Neural cell (in vitro differentiated cells): ENCODE measurements around the gene SLIT3. TPM values are rescaled to one million over a fixed set of nuclear protein-coding genes. Genes with fewer than 3 reads are reported as not detected.

Experiments used
- H2AFZ ChIP-seq: fragments of 200-600, 300-800 bp; sonication (generic), shearing (Covaris generic); 2 replicates; pipeline ENCODE4 v1.6.0; 2014; ENCODE audit warnings: low read depth, mild to moderate bottlenecking, antibody characterized with exemption, low read length, moderate library complexity
- H3F3A ChIP-seq: fragments of 200-600 bp; shearing (Covaris generic); 2 replicates; pipeline ENCODE4 v1.6.1; 2016; ENCODE audit warnings: mild to moderate bottlenecking, moderate library complexity, mixed read lengths, antibody characterized with exemption, low read length; ENCODE audit not compliant: insufficient read depth, poor library complexity, severe bottlenecking
- H3K27ac ChIP-seq: fragments of 200-600, 300-800 bp; sonication (generic), shearing (Covaris generic); 2 replicates; pipeline ENCODE4 v1.5.1; 2014; ENCODE audit warnings: mild to moderate bottlenecking, low read length, moderate library complexity
- H3K27me3 ChIP-seq: fragments of 300-800, 200-600 bp; sonication (generic), shearing (Covaris generic); 2 replicates; pipeline ENCODE4 v1.6.0; 2014; ENCODE audit warnings: mild to moderate bottlenecking, low read depth, low read length, moderate library complexity; ENCODE audit not compliant: insufficient read depth
- H3K36me3 ChIP-seq: fragments of 300-800, 200-600 bp; sonication (generic), shearing (Covaris generic); 2 replicates; pipeline ENCODE4 v1.5.1; 2014; ENCODE audit warnings: mild to moderate bottlenecking, antibody characterized with exemption, low read length, moderate library complexity; ENCODE audit not compliant: insufficient read depth
- H3K4me2 ChIP-seq: fragments of 300-800, 200-600 bp; sonication (generic), shearing (Covaris generic); 2 replicates; pipeline ENCODE4 v1.6.0; 2014; ENCODE audit warnings: mild to moderate bottlenecking, low read length
- H3K4me3 ChIP-seq: fragments of 300-800, 200-600 bp; sonication (generic), shearing (Covaris generic); 2 replicates; pipeline ENCODE4 v1.5.1; 2014; ENCODE audit warnings: mild to moderate bottlenecking, low read length, moderate library complexity
- H3K79me2 ChIP-seq: fragments of 200-600 bp; shearing (Covaris generic); replicated peaks from 2 replicates; pipeline ENCODE4 v1.6.0; 2014; ENCODE audit warnings: mild to moderate bottlenecking, low read length, moderate library complexity; ENCODE audit not compliant: insufficient read depth
- H3K9ac ChIP-seq: fragments of 300-800, 200-600 bp; sonication (generic), shearing (Covaris generic); 2 replicates; pipeline ENCODE4 v1.6.1; 2016; ENCODE audit warnings: mild to moderate bottlenecking, low read length, mixed read lengths
- H3K9me2 ChIP-seq: fragments of 200-600 bp; shearing (Covaris generic); 2 replicates; pipeline ENCODE4 v1.6.1; 2016; ENCODE audit warnings: mild to moderate bottlenecking, low read length, mixed read lengths; ENCODE audit not compliant: insufficient read depth
- H3K9me3 ChIP-seq: fragments of 200-600, 300-800 bp; sonication (generic), shearing (Covaris generic); 2 replicates; pipeline ENCODE4 v1.6.1; 2016; ENCODE audit warnings: mild to moderate bottlenecking, mixed run types, low read length, moderate library complexity, mixed read lengths
- H4K20me1 ChIP-seq: fragments of 200-600 bp; shearing (Covaris generic); 2 replicates; pipeline ENCODE4 v1.6.1; 2016; ENCODE audit warnings: mild to moderate bottlenecking, mixed run types; ENCODE audit not compliant: insufficient read depth
- EP300 ChIP-seq: fragments of 450-650 bp; conservative IDR thresholded peaks from 2 replicates; pipeline ENCODE4 v1.6.1; 2014; ENCODE audit warnings: antibody characterized with exemption, mild to moderate bottlenecking, moderate library complexity; ENCODE audit not compliant: poor library complexity, severe bottlenecking
- EZH2 ChIP-seq: fragments of 200-600, 300-800 bp; shearing (Covaris generic), sonication (generic); IDR thresholded peaks from 2 replicates; pipeline ENCODE4 v1.6.1; 2014; ENCODE audit warnings: antibody characterized with exemption, low read length, borderline replicate concordance, mild to moderate bottlenecking; ENCODE audit not compliant: insufficient read depth, poor library complexity, severe bottlenecking
- MXI1 ChIP-seq: fragments of 450-650 bp; conservative IDR thresholded peaks from 2 replicates; pipeline ENCODE4 v1.6.1; 2014; ENCODE audit warnings: antibody characterized with exemption, mild to moderate bottlenecking; ENCODE audit not compliant: poor library complexity, severe bottlenecking
- POLR2AphosphoS5 ChIP-seq: IDR thresholded peaks from 2 replicates; pipeline ENCODE4 v1.6.1; 2012
- RAD21 ChIP-seq: fragments of 450-650 bp; conservative IDR thresholded peaks from 2 replicates; pipeline ENCODE4 v1.6.1; 2014; ENCODE audit warnings: antibody characterized with exemption, mild to moderate bottlenecking, moderate library complexity
- SMC3 ChIP-seq: fragments of 450-650 bp; conservative IDR thresholded peaks from 2 replicates; pipeline ENCODE4 v1.6.1; 2014; ENCODE audit warnings: antibody characterized with exemption, mild to moderate bottlenecking, moderate library complexity; ENCODE audit not compliant: poor library complexity
- TAF1 ChIP-seq: IDR thresholded peaks from 2 replicates; pipeline ENCODE4 v1.6.1; 2012; ENCODE audit warnings: low read depth
- polyA plus RNA-seq: library from polyadenylated mRNA; depleted of rRNA; stranded (reverse); fragments of >200 nt; gene quantifications from 2 replicates; pipeline ENCODE4 v1.2.3, GENCODE V29; 2014
- TF ChIP-seq, protein P1 (sequence below): IDR thresholded peaks from 2 replicates; pipeline ENCODE4 v1.6.1; 2012; ENCODE audit warnings: borderline replicate concordance
- TF ChIP-seq, protein P2 (sequence below): fragments of 450-650 bp; IDR thresholded peaks from 2 replicates; pipeline ENCODE4 v1.5.1; 2014; ENCODE audit warnings: antibody characterized with exemption, mild to moderate bottlenecking, moderate library complexity; ENCODE audit not compliant: poor library complexity, severe bottlenecking

The SLIT3 gene
- polyA plus RNA-seq, 1 donor from 2014 or later = 1.2 TPM

DNA sequence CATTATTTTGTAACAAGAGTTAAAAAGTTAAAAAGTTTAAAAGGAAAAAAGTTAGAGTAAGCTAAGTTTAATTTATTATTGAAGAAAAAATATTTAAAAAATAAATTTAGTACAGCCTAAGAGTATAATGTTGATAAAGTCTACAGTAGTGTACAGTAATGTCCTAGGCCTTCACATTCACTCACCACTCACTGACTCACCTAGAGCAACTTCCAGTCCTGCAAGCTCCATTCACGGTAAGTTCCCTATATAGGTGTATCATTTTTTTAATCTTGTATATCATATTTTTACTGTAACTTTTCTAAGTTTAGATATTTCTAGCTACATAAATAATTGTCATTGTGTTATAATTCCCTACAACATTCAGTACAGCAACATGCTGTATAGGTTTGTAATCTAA lies 652.4 kb downstream of the SLIT3 start:
- no peaks in the 10 kb centered on the region for H3K79me2 ChIP-seq
- H2AFZ ChIP-seq = no peak overlapping the region
- H3K36me3 ChIP-seq = no peaks in the 10 kb centered on the region
- no peaks in the 10 kb centered on the region for H3K9me3 ChIP-seq
- H4K20me1 ChIP-seq = no peaks in the 10 kb centered on the region
- no peaks in the 10 kb centered on the region for H3K9me2 ChIP-seq
- H3K9ac ChIP-seq = no peak overlapping the region
- no peak overlapping the region for H3K4me3 ChIP-seq
- no peak for TF ChIP-seq RAD21
- no peak for TF ChIP-seq SMC3
- no peak for TF ChIP-seq TAF1
- no peak for TF ChIP-seq MXI1
- TF ChIP-seq, protein P1, sequence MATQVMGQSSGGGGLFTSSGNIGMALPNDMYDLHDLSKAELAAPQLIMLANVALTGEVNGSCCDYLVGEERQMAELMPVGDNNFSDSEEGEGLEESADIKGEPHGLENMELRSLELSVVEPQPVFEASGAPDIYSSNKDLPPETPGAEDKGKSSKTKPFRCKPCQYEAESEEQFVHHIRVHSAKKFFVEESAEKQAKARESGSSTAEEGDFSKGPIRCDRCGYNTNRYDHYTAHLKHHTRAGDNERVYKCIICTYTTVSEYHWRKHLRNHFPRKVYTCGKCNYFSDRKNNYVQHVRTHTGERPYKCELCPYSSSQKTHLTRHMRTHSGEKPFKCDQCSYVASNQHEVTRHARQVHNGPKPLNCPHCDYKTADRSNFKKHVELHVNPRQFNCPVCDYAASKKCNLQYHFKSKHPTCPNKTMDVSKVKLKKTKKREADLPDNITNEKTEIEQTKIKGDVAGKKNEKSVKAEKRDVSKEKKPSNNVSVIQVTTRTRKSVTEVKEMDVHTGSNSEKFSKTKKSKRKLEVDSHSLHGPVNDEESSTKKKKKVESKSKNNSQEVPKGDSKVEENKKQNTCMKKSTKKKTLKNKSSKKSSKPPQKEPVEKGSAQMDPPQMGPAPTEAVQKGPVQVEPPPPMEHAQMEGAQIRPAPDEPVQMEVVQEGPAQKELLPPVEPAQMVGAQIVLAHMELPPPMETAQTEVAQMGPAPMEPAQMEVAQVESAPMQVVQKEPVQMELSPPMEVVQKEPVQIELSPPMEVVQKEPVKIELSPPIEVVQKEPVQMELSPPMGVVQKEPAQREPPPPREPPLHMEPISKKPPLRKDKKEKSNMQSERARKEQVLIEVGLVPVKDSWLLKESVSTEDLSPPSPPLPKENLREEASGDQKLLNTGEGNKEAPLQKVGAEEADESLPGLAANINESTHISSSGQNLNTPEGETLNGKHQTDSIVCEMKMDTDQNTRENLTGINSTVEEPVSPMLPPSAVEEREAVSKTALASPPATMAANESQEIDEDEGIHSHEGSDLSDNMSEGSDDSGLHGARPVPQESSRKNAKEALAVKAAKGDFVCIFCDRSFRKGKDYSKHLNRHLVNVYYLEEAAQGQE = no peak
- TF ChIP-seq EZH2 = no peak
- no peak for TF ChIP-seq POLR2AphosphoS5
- no peak for TF ChIP-seq EP300
- TF ChIP-seq, protein P2, sequence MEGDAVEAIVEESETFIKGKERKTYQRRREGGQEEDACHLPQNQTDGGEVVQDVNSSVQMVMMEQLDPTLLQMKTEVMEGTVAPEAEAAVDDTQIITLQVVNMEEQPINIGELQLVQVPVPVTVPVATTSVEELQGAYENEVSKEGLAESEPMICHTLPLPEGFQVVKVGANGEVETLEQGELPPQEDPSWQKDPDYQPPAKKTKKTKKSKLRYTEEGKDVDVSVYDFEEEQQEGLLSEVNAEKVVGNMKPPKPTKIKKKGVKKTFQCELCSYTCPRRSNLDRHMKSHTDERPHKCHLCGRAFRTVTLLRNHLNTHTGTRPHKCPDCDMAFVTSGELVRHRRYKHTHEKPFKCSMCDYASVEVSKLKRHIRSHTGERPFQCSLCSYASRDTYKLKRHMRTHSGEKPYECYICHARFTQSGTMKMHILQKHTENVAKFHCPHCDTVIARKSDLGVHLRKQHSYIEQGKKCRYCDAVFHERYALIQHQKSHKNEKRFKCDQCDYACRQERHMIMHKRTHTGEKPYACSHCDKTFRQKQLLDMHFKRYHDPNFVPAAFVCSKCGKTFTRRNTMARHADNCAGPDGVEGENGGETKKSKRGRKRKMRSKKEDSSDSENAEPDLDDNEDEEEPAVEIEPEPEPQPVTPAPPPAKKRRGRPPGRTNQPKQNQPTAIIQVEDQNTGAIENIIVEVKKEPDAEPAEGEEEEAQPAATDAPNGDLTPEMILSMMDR = no peak
- H3K4me2 ChIP-seq = no peak overlapping the region
- H3K27me3 ChIP-seq = no peaks in the 10 kb centered on the region
- H3F3A ChIP-seq = no peaks in the 10 kb centered on the region
- H3K27ac ChIP-seq = no peak overlapping the region

DNA sequence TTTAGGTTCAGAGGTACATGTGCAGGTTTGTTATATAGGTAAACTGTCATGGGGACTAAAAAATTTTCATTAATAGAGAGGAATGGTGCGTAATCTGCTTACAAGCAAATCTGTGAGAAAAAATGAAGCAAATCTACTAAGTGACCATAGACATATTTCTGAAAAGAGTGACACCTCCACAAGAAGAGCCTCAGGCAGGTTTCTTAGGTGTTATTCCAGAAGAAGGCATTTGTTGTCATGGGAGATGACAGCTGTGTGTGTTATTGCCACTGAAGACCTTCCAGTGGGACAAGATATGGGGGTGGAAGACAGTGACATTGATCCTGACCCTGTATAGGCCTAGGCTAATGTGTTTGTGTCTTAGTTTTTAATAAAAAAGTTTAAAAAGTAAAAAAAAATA lies 652.9 kb downstream of the SLIT3 start:
- no peaks in the 10 kb centered on the region for H4K20me1 ChIP-seq
- H3F3A ChIP-seq = no peaks in the 10 kb centered on the region
- no peaks in the 10 kb centered on the region for H3K27me3 ChIP-seq
- no peak overlapping the region for H3K27ac ChIP-seq
- H3K79me2 ChIP-seq = no peaks in the 10 kb centered on the region
- H3K9me2 ChIP-seq = no peaks in the 10 kb centered on the region
- no peak overlapping the region for H3K4me3 ChIP-seq
- H3K4me2 ChIP-seq = no peak overlapping the region
- H3K9me3 ChIP-seq = no peaks in the 10 kb centered on the region
- TF ChIP-seq, protein P1 = no peak
- TF ChIP-seq SMC3 (no peak), MXI1 (no peak), POLR2AphosphoS5 (no peak), EZH2 (no peak), RAD21 (no peak), TAF1 (no peak), EP300 (no peak)
- TF ChIP-seq, protein P2 = no peak
- no peaks in the 10 kb centered on the region for H3K36me3 ChIP-seq
- H2AFZ ChIP-seq = no peak overlapping the region
- no peak overlapping the region for H3K9ac ChIP-seq
